HUES64 (cell line): ENCODE data around the gene TARBP2.
"Not testable (repeated sequence)": the region's sequence is repeated elsewhere in the genome, so short reads cannot be mapped to it uniquely, and the experiment has no call there.

Experiments
- H3K27ac ChIP-seq: 2 replicates; pipeline ENCODE4 v1.7.0; 2013; ENCODE audit warnings: low read depth, low read length, inconsistent platforms
- H3K27me3 ChIP-seq: 2 replicates; pipeline ENCODE4 v1.6.1; 2013; ENCODE audit warnings: mild to moderate bottlenecking, low read length; ENCODE audit not compliant: insufficient read depth
- H3K36me3 ChIP-seq: 2 replicates; pipeline ENCODE4 v1.6.1; 2013; ENCODE audit warnings: mild to moderate bottlenecking, low read length; ENCODE audit not compliant: insufficient read depth
- H3K4me1 ChIP-seq: 2 replicates; pipeline ENCODE4 v1.6.1; 2013; ENCODE audit warnings: mild to moderate bottlenecking, low read length, moderate library complexity; ENCODE audit not compliant: insufficient read depth
- H3K4me3 ChIP-seq: 2 replicates; pipeline ENCODE4 v1.5.1; 2013; ENCODE audit warnings: mild to moderate bottlenecking, low read length, moderate library complexity
- H3K9ac ChIP-seq: 2 replicates; pipeline ENCODE4 v1.6.1; 2013; ENCODE audit warnings: mild to moderate bottlenecking, low read depth, low read length
- H3K9me3 ChIP-seq: 2 replicates; pipeline ENCODE4 v1.6.1; 2013; ENCODE audit warnings: low read depth, low read length; ENCODE audit not compliant: insufficient read depth
- WGBS: fragments of 150-250, 120-280 bp; methylation state at CpG from one replicate; pipeline ENCODE4 v1.1.7; 2013; ENCODE audit warnings: missing lambda C conversion rate; 5-methylcytosine and 5-hydroxymethylcytosine counted together

The TARBP2 gene

DNA sequence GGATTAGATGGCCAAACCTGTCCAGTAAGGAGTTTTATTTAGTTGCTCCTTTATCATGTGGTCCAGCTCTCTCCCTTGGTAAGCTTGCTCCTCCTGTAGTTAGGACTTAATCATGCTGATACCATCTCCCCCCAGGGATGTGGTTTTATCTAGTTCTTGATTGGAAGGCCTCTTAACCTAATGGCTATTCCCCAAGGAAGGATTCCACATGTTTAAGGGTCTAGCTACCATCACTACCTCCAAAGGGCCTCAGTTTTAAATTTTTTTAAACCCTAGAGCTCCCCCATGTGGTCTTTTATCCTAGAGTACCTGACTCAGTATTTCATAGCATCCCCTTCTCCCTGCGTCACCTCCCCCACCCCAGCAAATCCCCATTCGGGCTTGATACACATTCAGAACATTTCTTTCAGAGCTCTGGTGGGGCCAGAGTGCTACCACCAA is 24.3 kb upstream of the TARBP2 start:
- Histone ChIP-seq H3K9ac (no peak overlapping the region), H3K27ac (no peak overlapping the region), H3K9me3 (no peaks in the 10 kb centered on the region), H3K27me3 (no peaks in the 10 kb centered on the region), H3K4me3 (no peak overlapping the region), H3K36me3 (peaks cover 98% of the 10 kb centered on the region), H3K4me1 (peaks cover 17% of the 10 kb centered on the region; the same call in 1 of the 2 replicates)
- WGBS, result 74% methylated on average over 2 of the region's 2 CpGs

DNA sequence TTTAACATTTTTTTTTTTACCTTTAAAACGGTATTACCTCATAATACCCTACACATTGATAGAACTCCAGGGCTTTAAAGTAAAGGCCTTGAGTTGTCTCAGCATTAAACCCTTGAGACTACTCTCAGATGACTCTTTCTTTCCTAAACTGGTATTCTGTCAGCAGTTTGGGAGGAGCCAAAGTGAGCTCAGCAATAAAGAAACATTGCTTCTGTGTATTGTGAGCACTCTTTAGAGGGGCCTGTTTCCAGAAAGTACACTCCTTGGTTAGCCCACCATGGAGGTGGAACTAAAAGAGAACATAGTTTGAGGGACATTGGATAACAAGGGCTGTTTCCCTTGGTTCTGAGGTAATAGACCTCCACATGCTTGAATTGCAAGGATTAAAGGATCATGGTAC is 22.2 kb upstream of the TARBP2 start:
- Histone ChIP-seq H3K4me1 (peaks cover 17% of the 10 kb centered on the region; the same call in 1 of the 2 replicates), H3K36me3 (peaks cover 98% of the 10 kb centered on the region), H3K27ac (0 out of 2 replicates have a peak overlapping the region, but pooled peaks have one; percentile 7), H3K4me3 (no peak overlapping the region), H3K27me3 (no peaks in the 10 kb centered on the region), H3K9me3 (no peaks in the 10 kb centered on the region), H3K9ac (no peak overlapping the region)
- 86% methylated on average over 1 of the region's 1 CpG for WGBS

DNA sequence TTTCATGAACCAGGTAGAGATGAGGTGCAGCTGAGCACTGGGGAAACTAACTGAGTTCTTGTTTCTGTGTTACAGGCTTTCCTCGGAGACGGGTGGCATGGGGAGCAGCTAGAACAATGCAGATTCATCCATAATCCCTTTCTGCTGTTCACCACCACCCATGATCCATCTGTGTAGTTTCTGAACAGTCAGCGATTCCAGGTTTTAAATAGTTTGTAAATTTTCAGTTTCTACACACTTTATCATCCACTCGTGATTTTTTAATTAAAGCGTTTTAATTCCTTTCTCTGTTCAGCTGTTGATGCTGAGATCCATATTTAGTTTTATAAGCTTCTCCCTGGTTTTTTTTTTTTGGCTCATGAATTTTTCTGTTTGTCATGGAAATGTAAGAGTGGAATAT is 21.8 kb upstream of the TARBP2 start:
- Histone ChIP-seq H3K9ac (no peak overlapping the region), H3K4me1 (peaks cover 17% of the 10 kb centered on the region; the same call in 1 of the 2 replicates), H3K36me3 (peaks cover 97% of the 10 kb centered on the region), H3K27ac (0 out of 2 replicates have a peak overlapping the region, but pooled peaks have one; percentile 7), H3K9me3 (no peaks in the 10 kb centered on the region), H3K27me3 (no peaks in the 10 kb centered on the region), H3K4me3 (no peak overlapping the region)
- WGBS, result 95% methylated on average over 4 of the region's 5 CpGs

DNA sequence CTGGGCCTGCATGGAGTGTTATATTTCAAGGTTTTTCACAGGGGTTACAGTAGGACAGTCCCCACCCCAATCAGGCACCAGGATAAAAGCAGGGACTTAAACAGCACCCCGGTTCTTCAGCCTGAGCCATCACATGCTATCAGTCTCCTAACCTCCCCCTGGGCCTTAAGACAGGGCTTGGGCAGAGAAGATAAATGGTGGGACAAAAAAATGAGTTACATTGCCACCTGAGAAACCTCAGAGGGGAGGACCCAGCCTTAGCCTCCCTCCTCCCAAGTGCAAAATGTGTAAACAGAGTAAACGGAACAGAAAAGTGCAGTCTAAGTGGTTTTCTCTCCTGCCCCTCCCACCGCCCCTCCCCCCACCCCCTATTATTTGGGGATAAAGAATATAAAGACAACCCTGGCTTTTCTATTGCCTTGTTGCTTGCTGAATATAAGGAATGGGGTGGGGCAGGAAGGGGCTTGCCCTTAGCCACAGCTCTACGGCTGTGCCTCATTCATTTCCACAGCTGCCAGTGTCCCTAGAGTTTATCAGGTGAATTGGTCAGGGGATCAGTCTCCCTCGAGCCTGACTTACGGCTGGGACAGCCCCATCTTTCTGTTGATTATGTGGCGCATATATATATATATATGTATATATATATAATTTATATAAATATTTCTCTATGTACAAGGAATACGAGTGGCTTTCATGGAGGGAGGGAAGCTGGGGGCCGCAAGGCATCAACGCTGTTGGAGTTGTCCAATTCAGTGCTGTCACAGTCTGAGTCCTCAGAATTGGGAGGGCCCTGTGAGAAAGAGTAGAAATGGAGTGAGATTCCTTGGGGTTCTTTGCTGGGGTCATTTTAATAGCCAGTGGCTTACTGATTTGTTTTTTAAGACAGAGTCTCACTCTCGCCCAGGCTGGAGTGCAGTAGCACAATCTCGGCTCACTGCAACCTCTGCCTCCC is 20.3 kb upstream of the TARBP2 start:
- Histone ChIP-seq H3K4me3 (no peak overlapping the region), H3K27me3 (no peaks in the 10 kb centered on the region), H3K4me1 (peaks cover 17% of the 10 kb centered on the region; the same call in 1 of the 2 replicates), H3K36me3 (peaks cover 96% of the 10 kb centered on the region), H3K9me3 (no peaks in the 10 kb centered on the region), H3K27ac (no peak overlapping the region), H3K9ac (no peak overlapping the region)
- WGBS, result 95% methylated on average over 7 of the region's 12 CpGs

DNA sequence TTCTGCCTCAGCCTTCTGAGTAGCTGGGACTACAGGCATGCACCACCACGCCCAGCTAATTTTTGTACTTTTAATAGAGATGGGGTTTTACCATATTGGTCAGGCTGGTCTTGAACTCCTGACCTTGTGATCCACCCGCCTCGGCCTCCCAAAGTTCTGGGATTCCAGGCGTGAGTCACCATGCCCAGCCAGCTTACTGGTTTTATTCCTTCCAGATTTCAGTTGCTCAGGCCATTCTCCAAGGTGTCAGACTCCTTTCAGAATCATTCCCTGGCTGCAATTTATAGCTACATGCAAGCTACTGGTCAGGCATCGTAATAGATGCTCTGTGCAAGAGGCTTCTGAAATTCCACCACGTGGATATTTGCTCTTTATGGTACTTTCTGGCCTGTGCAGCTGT is 19.6 kb upstream of the TARBP2 start:
- peaks cover 96% of the 10 kb centered on the region for H3K36me3 ChIP-seq
- not testable (repeated sequence) for H3K9me3 ChIP-seq, H3K27me3 ChIP-seq, H3K9ac ChIP-seq, H3K4me3 ChIP-seq
- H3K27ac ChIP-seq, result peak overlapping the region; percentile 27; the same call in 1 of the 2 replicates
- peaks cover 14% of the 10 kb centered on the region; the same call in 1 of the 2 replicates for H3K4me1 ChIP-seq
- WGBS, result 92% methylated on average over 6 of the region's 6 CpGs

DNA sequence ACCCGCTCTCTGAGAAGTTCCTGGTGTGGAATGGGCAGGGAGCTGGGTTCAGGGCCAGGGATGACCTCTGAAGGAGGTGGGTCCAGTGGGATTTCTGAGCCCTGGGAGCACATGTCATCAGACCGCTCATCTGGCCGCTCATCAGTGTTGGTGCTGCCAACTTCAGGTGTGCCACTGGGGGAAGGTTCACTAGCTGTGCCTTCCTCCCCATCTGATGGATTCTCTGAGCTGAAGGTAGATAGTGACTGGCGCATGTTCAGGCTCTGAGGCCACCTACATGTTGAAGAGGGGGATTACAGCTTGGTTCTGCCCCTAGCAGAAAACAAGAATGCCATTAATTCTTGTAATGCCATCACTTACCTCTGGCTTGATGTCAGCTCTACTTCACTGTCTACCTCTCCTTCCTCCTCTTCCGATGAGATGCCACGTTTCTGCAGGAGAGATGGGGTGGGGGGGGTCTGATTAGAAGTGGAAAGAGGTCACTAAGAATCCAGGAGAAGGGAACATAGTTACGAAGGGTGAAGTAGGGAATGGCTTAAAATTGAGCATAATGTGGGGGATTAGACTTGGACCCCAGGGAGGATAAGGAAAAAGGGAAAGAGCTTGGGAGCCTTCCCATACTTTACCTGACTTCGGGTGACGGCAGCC is 19.0 kb upstream of the TARBP2 start:
- Histone ChIP-seq H3K4me1 (peaks cover 11% of the 10 kb centered on the region; the same call in 1 of the 2 replicates), H3K27ac (peak overlapping the region; percentile 53; the same call in 1 of the 2 replicates), H3K27me3 (no peaks in the 10 kb centered on the region), H3K36me3 (peaks cover 94% of the 10 kb centered on the region), H3K4me3 (no peak overlapping the region), H3K9ac (no peak overlapping the region), H3K9me3 (no peaks in the 10 kb centered on the region)
- WGBS, result 87% methylated on average over 9 of the region's 9 CpGs

DNA sequence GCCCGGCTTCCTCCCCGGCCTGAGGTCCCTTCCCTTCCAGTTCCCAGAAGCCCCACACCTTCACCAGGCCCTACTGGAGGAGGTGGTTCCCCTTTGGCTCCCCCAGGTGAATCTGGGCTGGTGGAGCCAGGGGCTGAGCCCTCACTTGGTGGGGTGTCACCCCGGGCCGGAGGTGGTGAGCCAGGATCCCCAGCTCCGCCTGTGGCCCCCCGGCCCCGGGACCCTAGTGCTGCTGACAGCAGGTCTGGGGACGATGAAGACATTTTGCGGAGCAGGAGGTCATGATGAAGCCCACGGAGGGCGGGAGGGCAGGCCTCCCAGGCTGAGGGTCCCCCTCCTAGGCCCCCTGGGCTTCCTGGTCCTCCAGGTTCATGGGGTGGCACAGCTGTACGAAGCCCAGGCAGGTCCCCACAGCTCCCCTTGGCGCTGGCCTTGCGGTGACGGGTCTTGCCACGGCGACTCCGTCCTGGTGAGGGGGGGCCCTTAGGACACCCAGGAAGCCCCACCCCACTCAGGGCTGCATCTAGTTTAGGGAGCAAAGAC is 18.4 kb upstream of the TARBP2 start:
- Histone ChIP-seq H3K4me1 (peaks cover 11% of the 10 kb centered on the region; the same call in 1 of the 2 replicates), H3K4me3 (no peak overlapping the region), H3K9ac (no peak overlapping the region), H3K27me3 (no peaks in the 10 kb centered on the region), H3K36me3 (peaks cover 89% of the 10 kb centered on the region), H3K9me3 (no peaks in the 10 kb centered on the region), H3K27ac (peak overlapping the region; percentile 53; the same call in 1 of the 2 replicates)
- WGBS, result 93% methylated on average over 18 of the region's 18 CpGs

DNA sequence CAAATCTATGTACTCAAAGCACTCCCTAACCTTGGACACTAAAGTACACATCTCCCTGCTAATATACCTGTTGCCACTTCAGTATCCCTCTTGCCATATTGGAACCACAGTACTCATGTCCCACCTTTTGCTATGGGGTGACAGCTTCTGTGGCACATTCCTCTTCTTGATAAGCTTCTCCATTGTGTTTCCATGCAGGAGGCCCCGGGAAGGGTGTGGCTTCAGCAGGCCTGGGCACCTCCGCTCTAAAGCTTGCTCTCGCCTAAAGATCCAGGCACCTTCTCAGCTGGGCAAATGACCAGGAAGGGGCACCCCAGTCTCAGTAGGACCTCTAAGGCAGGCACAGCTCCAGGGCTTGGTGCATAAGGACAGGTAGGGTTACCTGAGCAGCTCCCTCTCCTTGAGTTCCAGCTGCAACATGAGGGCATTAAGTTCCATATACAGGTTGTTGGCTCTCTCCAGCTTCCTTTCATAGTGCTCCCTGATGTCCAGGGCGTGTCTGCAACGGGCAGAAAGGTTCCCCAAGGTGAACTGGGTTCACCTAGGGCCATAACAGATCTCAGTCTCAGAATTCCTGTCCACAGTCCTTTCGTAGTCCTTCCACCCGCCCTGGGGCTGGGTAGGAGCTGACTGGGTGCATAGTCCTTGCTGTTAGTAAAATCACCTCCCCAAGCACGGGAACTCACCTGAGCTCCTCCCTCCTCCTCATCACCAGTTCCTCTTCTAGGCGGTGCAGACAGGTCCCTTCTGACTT is 17.7 kb upstream of the TARBP2 start:
- Histone ChIP-seq H3K27me3 (no peaks in the 10 kb centered on the region), H3K9me3 (no peaks in the 10 kb centered on the region), H3K36me3 (peaks cover 82% of the 10 kb centered on the region), H3K4me1 (peaks cover 11% of the 10 kb centered on the region; the same call in 1 of the 2 replicates), H3K27ac (peak overlapping the region; percentile 53; the same call in 1 of the 2 replicates), H3K9ac (no peak overlapping the region), H3K4me3 (no peak overlapping the region)
- WGBS, result 84% methylated on average over 9 of the region's 9 CpGs

DNA sequence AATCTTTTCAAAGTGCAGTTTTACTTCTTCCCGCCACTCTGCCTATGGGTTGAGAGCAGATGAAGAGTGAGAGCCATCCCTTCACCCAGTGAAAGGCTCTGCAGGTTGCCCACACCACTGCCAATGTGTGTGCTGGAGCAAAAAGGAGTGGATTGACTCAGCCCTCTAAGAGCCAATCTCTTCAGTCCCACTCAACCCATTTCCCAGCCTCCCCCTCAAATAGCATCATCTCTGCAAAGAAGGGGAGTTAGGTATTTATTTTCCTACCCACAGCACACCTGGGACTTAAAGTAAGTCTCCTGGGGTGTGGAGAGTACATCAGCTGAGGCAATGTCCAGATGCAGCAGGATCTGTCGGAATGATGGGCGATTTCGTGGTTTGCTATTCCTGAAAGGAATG is 17.1 kb upstream of the TARBP2 start:
- Histone ChIP-seq H3K27ac (no peak overlapping the region; the same call in 1 of the 2 replicates), H3K27me3 (no peaks in the 10 kb centered on the region), H3K4me1 (peaks cover 11% of the 10 kb centered on the region; the same call in 1 of the 2 replicates), H3K36me3 (peaks cover 76% of the 10 kb centered on the region), H3K9me3 (no peaks in the 10 kb centered on the region), H3K9ac (no peak overlapping the region), H3K4me3 (no peak overlapping the region)
- 92% methylated on average over 4 of the region's 4 CpGs for WGBS

DNA sequence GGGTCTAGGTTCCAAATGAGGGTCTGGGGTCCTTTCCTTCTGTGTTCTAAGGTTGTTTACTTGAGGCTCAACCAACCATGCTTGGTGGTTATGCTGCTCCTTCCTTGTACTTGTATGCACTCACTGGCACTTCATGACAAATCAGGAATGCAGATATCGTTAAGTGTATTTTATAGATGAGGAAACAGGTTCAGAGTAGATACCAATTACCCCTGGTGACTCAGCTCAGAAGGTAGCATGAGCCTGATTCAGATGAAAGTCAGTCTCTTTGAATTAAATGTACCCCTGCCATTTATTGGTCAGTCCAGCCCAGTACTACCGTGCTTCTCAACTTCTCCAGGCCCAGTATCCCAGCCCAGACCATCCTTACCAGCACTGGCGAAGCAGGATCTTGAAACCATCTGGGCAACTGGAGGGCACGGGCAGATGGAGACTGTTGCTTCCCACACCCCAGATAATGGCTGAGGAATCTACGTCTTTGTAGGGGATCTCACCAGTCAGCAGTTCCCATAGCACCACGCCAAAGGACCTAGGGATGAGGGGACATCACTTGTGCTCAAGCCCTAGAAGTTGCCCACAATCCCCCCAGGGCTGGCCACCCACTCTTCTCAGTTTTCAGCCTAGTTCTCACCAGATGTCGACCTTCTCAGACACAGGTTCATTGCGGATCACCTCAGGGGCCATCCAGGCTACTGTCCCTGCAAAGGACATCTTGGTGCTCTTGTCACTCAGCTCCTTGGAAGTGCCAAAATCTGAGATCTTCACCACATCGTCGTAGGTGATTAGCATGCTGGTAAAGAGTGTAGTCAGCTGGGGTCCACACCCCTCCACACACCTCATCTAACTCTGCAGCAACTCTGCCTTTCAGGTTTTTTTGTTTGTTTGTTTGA is 16.2 kb upstream of the TARBP2 start:
- H3K27me3 ChIP-seq, result no peaks in the 10 kb centered on the region
- H3K4me3 ChIP-seq, result no peak overlapping the region
- H3K36me3 ChIP-seq, result peaks cover 66% of the 10 kb centered on the region
- no peak overlapping the region for H3K9ac ChIP-seq
- H3K9me3 ChIP-seq, result no peaks in the 10 kb centered on the region
- WGBS, result 95% methylated on average over 10 of the region's 10 CpGs
- H3K4me1 ChIP-seq, result peaks cover 6% of the 10 kb centered on the region; the same call in 1 of the 2 replicates
- H3K27ac ChIP-seq, result no peak overlapping the region
